ENCODE measurements around the gene FBXO28.

GRCh38 chr1:224095867-224096266 is 18.0 kb upstream of the FBXO28 start:
- TF ChIP-seq CTCF (IDR thresholded peaks at IDR 0.05; ENCODE audit: extremely low read depth in 1 of 2, insufficient read depth in 1 of 2, low read depth in 1 of 2, low read length in 2 of 2) (no peak), EZH2 (IDR thresholded peaks at IDR 0.05; ENCODE audit: borderline replicate concordance, low read depth, low read length, severe bottlenecking) (no peak), POLR2A (IDR thresholded peaks at IDR 0.05; ENCODE audit: low read depth, low read length) (no peak), MYC (IDR thresholded peaks at IDR 0.05; ENCODE audit: low read depth, low read length) (no peak), POLR2AphosphoS5 (IDR thresholded peaks at IDR 0.05; ENCODE audit: insufficient read depth, low read depth, low read length) (no peak)

Measured in endothelial cell of umbilical vein (primary cell).